GM18498 (cell line): ENCODE data around the gene TIMM13.
"Not testable (repeated sequence)": the region's sequence is repeated elsewhere in the genome, so short reads cannot be mapped to it uniquely, and the experiment has no call there.

Experiments
- ATAC-seq: cut with Tn5 transposase; IDR thresholded peaks from one replicate; pipeline ENCODE4 v1.9.1; 2021; ENCODE audit warnings: mild to moderate bottlenecking, moderate library complexity; ENCODE audit not compliant: unreplicated experiment

TIMM13 gene

DNA sequence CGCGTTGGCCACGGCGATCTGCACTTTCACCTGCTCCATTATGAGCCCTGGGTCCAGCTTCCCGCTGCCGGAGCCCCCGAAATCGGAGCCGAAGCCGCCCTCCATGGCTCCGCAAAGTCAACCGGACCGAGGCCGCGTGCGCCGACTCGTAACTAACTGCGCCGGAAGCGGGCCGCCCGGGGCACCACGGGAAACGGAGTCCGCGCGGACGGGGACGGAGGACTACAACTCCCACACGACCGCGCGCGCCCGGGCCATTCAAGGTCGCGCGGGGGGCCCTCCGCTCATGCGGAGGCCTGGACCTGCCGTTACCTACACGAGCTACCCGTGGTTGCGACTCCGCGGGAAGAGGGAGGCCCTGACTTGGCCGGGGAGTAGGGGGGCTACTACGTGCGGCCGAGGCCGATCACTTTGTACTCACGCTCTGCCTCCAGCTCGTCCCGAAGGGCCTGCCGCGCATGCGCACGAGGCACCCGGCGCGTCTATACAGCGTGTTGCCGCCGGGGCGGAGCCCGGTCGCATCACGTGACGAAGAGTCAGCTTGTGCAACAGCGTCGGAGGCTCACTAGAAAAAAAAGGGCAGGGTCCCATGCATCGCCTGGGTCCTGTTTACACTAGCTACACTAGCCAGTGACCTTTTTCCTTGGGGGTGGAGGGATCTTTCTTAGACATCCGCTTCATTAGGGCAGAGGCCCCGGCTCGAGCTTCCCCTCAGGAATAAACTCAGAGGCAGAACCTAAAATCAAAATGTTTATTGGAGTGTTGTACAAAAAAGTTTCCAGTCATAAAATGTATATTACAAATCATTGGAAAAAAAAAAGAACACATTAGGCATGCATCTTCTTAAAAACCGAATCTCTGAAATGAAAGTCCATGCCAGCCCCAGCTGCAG lies at the start of gene TIMM13:
Gene TIMM13, minus strand, starts transcription at position 158 of the 892 bp plus-strand sequence. Its CDS starts 53 bp downstream, at position 105.
- peak; percentile 77 for ATAC-seq

DNA sequence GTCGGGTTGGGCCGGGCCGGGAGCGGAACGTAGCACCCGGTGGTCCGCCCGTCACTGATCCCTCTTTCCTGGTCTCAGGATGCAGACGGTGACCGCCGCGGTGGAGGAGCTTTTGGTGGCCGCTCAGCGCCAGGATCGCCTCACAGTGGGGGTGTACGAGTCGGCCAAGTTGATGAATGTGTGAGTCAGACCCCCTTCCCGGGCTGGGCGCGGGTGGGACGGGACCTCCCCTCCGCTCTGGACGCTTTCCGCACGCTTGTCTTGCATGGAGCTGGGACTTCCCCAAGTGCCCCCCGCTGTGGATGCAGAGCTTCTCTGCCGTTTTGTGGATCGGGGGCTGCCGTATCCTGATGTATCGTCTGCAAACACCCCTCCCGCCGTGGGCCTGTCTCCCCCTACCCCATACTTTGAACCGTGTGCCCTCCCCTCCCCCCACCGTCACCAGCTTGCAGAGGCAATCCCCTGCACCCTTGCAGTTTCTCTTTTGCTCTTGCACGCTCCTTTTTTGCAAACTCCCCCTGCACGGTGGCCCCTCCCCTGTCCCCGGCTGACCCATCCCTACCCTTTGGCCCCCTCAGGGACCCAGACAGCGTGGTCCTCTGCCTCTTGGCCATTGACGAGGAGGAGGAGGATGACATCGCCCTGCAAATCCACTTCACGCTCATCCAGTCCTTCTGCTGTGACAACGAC lies 49.2 kb upstream of the TIMM13 start:
- ATAC-seq: peak; percentile 1

DNA sequence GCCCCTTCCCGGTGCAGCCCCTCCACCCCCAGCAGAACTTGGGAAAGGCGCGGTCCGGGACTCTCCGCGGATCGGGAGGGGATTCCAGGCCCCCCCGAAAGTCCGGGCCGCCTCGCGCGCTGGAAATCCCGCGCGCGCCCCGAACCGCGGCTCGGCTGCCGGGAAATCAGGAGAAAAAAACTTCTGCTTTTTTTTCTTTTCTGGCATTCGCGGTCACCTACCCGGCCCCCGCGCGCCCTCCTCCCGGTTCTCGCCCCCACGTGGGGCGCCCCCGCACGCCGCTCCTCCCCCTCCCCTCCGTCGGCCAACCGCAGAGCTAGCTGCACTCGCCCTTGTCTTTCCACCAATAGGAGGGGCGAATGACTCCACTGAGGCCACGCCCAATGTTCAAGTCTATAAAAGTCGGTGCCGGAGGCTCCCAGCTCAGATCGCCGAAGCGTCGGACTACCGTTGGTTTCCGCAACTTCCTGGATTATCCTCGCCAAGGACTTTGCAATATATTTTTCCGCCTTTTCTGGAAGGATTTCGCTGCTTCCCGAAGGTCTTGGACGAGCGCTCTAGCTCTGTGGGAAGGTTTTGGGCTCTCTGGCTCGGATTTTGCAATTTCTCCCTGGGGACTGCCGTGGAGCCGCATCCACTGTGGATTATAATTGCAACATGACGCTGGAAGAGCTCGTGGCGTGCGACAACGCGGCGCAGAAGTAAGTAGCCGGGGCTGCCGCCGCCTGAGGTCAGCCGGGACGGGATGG lies 48.5 kb upstream of the TIMM13 start, which contains the start of gene GADD45B:
Gene GADD45B, plus strand, starts transcription at position 426 of the 749 bp plus-strand sequence. Its CDS starts 232 bp downstream, at position 658.
- ATAC-seq: peak; percentile 60

DNA sequence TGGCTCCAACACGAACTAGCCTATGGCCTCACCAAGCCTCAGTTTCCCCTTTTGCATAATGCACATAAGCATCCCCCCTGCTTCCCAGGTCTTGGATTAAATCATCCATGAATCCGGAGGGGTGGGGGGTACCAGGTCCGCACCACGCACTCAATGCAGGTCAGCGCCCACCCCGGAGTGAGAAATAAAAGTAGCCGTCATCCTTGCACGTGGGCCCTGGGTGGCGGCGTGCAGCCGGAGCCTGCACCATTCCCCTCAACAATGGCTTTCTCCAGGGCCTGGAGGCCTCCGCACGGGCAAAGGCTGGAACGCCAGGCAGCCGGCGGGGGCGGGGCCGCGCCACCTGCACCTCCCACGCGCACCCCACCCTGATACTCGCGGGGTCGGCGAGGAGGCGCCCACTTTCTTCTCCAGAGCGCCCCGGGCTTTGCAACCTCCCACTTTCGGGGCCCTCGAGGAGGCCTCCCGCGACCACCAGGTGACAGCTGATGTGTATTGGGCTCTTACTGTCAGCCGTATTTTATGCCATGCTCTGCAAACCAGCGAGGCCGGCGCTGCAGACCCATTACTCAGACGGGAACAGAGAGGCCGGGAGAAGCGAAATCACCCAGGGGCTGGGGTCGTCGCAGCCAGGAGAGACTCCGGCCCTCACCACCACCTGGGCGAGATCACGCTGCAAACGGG lies 47.8 kb upstream of the TIMM13 start:
- peak; percentile 9 for ATAC-seq

DNA sequence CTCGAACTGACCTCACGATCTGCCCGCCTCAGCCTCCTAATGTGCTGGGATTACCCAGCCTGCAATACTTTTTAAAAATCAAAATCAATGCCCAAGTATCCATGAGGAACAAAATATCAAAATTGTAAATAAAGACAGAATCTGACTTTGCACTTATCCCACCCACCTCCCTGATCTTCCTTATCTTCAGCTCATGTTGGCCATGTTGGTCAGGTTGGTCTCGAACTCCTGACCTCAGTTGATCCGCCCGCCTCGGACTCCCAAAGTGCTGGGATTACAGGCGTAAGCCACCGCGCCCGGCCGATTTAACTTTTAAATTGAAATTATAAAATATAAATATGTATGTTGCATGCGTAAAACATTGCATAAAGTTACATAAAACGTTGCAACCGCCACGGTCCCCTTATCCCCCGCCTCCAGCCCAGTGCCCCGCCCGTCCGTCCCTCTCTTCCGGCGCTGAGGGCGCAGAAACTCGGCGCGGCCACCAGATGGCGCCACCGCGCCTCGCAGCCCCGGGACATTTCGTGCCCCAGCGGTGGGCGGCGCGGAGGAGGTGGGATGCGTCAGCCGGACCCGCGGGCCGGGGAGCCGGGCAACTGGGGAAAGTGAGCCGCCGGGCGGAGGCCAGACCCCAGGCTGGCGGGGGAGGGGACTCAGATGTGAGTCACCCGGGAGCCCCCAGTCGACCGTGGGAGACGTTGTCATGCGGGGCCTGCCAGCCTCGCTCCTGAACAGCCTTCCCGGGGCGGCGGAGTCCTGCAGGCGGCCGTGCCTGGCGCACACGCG lies 47.0 kb upstream of the TIMM13 start:
- peak; percentile 32 for ATAC-seq

DNA sequence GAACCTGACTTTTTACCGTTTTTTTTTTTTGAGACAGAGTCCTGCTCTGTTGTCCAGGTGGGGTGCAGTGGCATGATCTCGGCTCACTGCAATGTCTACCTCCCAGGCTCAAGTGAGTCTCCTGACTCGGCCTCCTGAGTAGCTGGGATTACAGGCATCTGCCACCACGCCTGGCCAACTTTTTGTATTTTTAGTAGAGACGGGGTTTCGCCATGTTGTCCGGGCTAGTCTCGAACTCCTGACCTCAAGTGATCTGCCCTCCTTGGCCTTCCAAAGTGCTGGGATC lies 42.5 kb upstream of the TIMM13 start:
- ATAC-seq: not testable (repeated sequence)

DNA sequence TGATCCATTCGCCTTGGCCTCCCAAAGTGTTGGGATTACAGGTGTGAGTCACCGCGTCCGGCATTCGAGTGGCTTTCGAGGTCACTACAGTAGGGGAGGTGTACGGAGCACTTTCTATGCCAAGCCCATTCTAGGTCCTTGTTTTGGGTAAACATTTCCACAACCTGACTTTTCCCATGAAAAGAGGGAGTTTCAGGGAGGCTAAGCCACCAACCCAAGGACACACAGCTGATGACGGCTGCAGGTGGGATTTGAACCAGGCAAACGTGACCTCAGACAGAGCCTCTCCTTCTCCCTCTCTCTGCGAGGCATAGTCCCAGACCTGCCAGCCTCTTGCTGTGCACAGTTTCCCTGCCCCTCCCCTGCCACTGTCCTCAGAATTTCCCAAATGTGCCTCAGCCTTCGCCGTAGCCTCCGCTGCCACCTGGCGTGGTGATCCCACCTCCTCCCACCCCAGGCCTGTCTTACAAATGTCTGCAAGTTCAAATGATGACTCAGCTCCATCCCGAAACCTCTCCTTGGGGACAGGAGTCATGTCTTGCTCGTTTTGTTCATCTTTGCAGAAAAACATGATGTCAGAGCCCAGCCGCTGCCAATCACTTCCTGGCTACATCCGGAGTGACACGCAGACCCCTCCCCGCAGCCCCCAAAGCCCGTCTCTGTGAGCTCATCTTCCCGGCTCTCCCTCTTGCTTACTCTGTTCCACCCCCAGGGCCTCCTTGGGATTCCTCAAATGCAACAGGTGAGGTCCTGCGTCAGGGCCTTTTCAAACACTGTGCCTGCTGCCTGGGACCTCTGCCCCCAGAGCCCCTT lies 41.9 kb upstream of the TIMM13 start:
- no peak for ATAC-seq

DNA sequence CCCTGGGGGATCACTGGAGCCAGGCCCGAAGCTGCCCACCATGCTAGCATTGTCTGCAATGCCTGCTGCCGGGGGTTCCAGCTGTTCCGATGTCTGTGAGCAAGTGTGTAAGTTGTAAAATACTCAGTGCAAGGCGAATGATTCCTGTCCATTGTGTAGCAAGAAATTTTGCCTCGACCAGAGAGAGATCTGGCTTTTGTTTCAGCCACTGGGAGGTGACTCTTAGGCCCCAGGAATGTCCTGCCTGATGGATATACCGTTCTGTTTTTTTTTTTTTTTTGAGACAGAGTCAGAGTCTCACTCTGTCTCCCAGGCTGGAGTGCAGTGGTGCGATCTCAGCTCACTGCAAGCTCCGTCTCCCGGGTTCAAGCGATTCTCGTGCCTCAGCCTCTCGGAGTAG lies 41.2 kb upstream of the TIMM13 start:
- no peak for ATAC-seq

DNA sequence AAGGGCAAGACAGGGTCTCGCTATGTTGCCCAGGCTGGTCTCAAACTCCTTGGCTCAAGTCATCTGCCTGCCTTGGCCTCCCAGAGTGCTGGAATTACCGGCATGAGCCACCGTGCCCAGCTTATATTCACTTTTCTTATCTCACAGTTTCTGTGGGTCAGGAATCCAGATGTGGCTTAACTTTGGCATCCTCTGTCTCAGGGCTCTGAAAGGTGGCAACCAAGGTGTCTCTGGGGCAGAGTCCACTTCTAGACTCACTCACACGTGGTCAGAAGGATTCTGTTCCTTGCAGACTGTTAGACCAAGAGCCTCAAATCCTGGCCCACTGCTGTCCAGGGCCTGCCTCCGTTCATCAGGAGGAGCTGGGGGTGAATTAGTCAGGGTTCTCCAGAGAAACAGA lies 37.0 kb upstream of the TIMM13 start:
- no peak for ATAC-seq

DNA sequence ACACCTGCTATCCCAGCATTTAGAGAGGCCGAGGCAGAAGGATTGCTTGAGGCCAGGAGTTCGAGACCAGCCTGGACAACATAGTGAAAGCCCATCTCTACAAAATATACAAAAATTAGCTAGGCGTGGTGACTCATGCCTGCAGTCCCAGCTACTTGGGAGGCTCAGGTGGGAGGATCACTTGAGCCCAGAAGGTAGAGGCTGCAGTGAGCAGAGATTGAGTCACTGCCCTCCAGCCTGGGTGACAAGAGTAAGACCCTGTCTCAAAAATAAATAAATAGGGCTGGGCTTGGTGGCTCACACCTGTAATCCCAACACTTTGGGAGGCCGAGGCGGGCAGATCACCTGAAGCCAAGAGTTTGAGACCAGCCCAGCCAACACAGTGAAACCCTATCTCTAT lies 36.3 kb upstream of the TIMM13 start:
- not testable (repeated sequence) for ATAC-seq

DNA sequence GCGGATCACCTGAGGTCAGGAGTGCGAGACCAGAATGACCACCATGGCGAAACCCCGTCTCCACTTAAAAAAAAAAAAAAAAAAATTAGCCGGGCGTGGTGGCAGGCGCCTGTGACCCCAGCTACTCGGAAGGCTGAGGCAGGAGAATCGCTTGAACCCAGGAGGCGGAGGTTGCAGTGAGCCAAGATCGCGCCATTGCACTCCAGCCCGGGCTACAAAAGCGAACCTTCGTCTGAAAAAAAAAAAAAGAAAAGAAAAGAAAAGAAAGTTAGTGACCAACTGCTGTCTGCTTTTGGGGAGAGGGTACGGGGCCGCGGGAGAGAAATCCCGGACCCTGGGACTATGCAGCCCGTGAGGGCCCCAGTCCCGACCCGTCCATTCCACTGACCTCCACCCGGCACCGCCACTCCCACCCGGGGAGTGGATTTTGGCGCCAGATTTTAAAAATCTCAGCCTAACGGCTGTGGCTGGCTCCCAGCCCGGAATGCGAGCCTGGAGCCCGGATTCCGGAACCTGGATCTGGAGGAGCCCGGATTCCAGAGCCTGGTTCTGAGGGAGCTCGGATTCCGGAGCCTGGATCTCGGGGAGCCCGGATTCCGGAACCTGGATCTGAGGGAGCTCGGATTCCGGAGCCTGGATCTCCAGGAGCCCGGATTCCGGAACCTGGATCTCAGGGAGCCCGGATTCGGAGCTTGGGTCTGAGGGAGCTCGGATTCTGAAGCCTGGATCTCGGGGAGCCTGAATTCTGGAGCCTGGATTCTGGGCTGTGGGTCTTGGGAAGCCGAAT lies 35.4 kb upstream of the TIMM13 start:
- ATAC-seq: no peak

DNA sequence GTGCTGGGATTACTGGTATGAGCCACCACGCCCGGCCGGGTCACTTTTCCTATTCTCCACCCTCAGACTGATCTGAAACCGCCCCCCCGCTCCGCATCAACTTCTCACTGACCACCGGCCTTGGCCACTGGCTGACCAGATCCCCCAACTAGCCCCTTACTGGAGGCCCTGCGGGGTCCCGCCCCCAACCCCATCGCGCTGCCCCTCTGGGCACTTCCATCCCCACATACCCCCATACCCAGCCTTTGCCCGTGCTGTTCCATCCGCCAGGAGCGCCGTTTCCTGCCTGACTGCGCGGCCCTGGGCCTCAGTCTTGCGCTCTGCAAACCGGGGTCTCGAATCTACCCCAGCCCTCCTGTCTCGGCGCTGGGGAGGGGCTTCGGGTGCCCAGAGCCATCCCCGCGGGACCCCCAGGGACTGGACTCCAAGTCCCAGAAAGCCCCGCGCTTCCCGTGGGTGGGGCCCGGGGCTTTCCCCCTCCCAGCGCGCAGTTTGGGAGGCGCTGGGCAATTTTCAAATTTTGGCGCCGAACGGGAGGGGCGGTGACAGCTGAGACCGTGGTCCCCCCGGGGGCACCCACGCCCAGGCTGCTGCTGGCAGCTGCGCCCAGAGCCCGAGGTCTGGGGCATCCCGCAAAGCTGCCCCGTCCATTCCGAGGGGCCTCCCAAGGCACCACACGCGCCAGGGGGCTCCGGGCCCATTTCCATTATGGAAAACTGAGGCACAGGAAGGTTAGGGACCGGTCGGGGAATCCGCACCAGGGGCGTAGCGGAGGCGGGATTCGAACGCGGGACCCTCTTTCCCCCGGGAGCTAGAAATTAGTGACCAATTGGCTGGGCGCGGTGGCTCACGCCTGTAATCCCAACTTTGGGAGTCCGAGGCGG lies 34.6 kb upstream of the TIMM13 start:
- ATAC-seq: no peak

DNA sequence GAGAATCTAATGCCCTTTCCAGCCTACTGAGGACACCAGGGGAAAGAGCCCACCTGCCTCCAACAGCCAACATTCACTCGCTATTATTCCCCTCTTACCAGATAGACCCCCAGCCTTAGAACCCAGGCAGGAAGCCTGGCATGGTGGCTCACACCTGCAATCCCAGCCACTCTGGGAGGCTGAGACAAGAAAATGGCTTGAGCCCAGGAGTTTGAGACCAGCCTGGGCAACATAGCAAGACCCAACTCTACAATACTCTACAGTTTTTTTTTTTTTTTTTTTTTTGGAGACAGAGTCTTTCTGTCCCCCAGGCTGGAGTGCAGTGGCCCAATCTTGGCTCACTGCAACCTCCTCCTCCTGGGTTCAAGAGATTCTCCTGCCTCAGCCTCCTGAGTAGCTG lies 32.9 kb upstream of the TIMM13 start:
- ATAC-seq: no peak

DNA sequence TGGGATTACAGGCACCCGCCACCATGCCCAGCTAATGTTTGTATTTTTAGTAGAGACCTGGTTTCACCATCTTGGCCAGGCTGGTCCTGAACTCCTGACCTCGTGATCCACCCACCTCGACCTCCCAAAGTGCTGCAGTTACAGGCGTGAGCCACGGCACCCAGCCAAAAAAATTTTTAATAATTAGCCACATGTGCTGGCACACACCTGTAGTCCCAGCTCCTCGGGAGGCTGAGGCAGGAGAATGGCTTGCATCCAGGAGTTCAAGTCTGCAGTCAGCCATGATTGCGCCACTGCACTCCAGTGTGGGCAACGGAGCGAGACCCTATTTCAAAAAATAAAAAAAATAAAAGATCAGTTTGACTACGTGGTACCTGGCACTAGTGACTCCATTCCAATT lies 31.4 kb upstream of the TIMM13 start:
- not testable (repeated sequence) for ATAC-seq

DNA sequence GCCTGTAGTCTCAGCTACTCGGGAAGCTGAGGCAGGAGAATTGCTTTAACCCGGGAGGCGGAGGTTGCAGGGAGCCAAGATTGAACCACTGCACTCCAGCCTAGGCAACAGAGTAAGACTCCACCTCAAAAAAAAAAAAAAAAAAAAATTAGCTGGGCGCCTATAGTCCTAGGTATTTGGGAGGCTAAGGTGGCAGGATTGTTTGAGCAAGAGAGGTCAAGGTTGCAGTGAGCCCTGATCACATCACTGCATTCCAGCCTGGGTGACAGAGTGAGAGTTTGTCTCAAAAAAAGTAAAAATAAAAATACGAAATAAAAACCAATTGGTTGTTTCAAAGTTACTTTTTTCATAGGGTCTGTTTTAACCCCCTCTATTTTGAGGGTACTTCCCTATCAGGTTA lies 30.7 kb upstream of the TIMM13 start:
- no peak for ATAC-seq

DNA sequence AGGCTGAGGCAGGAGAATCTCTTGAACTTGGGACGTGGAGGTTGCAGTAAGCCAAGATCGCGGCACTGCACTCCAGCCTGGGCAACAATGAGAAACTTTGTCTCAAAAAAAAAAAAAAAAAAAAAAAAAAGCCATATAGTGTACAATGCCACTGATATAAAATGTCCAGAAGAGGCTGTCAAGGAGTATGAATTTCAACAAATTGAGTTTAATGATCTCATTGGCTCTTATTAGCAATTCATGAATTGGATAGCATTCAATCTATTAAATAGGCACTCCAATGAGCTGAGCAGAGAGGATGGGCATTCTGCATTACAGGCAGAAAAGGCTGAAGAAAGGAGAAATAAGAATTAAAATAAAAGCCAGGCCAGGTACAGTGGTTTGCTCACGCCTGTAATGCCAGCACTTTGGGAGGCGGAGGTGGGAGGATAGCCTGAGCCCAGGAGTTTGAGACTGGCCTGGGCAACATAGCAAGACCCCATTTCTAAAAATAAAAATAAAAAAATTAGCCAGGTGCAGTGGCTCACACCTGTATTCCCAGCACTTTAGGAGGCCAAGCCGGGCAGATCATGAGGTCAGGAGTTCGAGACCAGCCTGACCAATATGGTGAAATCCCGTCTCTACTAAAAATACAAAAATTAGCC lies 30.1 kb upstream of the TIMM13 start:
- ATAC-seq: no peak
